Measurements from ENCODE around the gene AP3M1. TPM values are rescaled to one million over a fixed set of nuclear protein-coding genes. Genes with fewer than 3 reads are reported as not detected.

Gene AP3M1
- total RNA-seq, 1 experiment from 2014 or later, result 34.3 TPM

- peak; percentile 76 for DNase-seq (ENCODE audit: low read depth)
Measured at GRCh38 chr10:74079936-74080590, 70.6 kb downstream of the AP3M1 start.

- peak; percentile 36 for DNase-seq (ENCODE audit: low read depth)
Measured at GRCh38 chr10:74079028-74079935, 71.3 kb downstream of the AP3M1 start.

- DNase-seq (ENCODE audit: low read depth), result peak; percentile 97
Measured at GRCh38 chr10:74078037-74078436, 72.6 kb downstream of the AP3M1 start.

GRCh38 chr10:74077416-74077815 is 73.2 kb downstream of the AP3M1 start:
- DNase-seq (ENCODE audit: low read depth), result no peak

- no peak for DNase-seq (ENCODE audit: low read depth)
Measured at GRCh38 chr10:74076961-74077360, 73.7 kb downstream of the AP3M1 start.

- DNase-seq (ENCODE audit: low read depth), result no peak
Measured at GRCh38 chr10:74075906-74076305, 74.7 kb downstream of the AP3M1 start.

GRCh38 chr10:74072503-74072902 is 78.1 kb downstream of the AP3M1 start:
- DNase-seq (ENCODE audit: low read depth), result peak; percentile 86

- DNase-seq (ENCODE audit: low read depth), result peak; percentile 59
Measured at GRCh38 chr10:74071157-74071556, 79.5 kb downstream of the AP3M1 start.

Other genes starting within 250 kb of the AP3M1 start
- 504 and 552 TPM in 2 replicates for gene PLAU, start 239.7 kb downstream of the AP3M1 start, total RNA-seq (2014; rRNA removed; shearing (Covaris generic))
- 125 and 138 TPM in 2 replicates for gene VCL, start 152.7 kb downstream of the AP3M1 start, total RNA-seq (2014; rRNA removed; shearing (Covaris generic))
- 59.2 and 65.2 TPM in 2 replicates for gene ADK, start 393 bp upstream of the AP3M1 start, total RNA-seq (2014; rRNA removed; shearing (Covaris generic))